Activated CD4-positive, alpha-beta T cell treated with anti-CD3 and anti-CD28 coated beads, Interleukin-2, amount 50 U/mL, for 16 hours (primary cell): ENCODE data around the gene CYB5A.

ENCODE experiments used
- DNase-seq: peaks from one replicate; pipeline ENCODE4 v3.0.0-alpha.2; 2020

Gene CYB5A

DNA sequence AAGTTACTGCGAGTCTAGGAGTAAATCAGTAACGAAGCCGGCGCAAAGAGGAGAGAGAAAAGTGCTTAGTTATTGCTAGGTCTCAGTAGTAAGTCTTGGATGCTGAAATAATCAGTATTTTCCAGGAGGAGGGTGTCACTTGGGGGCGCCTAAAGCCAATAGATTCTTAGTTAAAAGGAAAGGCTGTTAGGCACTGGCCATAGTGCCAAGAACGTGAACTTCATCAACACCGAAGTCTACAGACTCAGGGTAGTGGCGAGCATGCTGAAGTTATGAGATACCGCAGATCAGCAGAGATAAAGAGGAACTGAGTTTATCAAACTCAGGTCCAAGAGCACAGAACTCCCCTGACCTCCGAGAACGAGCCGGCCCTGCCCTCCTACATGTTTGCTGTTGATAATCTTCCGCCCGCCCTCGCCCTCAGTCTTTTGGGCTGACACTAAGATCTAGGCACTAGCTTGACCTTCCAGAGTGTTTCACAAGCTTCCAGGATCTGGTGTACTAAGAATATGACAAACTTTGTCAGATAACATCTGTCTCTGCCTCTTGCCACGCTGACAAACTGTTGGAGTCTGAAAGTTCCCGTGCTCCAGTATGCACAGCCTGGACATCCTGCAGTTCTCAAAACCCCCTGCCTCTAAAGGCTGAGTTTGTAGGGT, 49.2 kb downstream of the CYB5A start:
- DNase-seq: no peak

- no peak for DNase-seq
Measured at GRCh38 chr18:74241970-74242369, 49.8 kb downstream of the CYB5A start.

DNA sequence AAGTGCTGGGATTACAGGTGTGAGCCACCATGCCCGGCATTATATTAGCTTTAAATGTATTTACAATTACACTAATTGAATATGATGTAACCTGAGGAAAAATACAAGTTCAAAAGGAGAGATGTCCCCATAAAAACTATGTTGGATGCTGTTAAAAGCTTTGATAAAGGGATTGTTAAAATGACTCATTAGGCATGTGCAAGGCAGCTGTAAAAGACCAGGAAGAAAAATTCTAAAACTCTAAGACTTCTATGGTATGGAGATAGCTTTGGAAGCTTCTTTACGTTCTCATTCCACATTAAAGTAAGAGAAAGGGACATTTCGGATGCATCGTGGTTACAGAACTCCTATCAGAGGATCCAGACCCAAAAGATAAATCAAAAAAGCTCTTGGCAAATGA, 50.3 kb downstream of the CYB5A start:
- DNase-seq: no peak

GRCh38 chr18:74239567-74239966, 52.2 kb downstream of the CYB5A start:
- no peak for DNase-seq

GRCh38 chr18:74234326-74235171, 57.2 kb downstream of the CYB5A start:
- no peak for DNase-seq

DNA sequence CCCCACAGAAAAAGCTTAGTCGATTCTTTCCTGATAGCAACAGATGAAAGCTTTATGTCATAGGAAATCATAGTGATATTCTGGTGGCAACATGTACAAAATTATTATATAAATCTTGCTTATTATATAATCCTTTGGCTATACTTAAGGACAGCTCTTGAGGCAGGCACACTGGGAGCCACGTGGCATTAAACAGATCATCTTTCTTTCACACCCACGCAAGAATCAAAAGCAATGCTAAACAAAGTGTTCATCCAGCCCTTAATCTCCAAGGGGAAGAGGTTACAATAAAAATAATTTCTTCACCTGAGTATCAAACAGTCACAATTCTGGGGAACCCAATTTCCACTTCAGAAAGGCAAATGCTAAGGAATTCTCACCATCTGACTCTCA, 57.8 kb downstream of the CYB5A start:
- no peak for DNase-seq

DNA sequence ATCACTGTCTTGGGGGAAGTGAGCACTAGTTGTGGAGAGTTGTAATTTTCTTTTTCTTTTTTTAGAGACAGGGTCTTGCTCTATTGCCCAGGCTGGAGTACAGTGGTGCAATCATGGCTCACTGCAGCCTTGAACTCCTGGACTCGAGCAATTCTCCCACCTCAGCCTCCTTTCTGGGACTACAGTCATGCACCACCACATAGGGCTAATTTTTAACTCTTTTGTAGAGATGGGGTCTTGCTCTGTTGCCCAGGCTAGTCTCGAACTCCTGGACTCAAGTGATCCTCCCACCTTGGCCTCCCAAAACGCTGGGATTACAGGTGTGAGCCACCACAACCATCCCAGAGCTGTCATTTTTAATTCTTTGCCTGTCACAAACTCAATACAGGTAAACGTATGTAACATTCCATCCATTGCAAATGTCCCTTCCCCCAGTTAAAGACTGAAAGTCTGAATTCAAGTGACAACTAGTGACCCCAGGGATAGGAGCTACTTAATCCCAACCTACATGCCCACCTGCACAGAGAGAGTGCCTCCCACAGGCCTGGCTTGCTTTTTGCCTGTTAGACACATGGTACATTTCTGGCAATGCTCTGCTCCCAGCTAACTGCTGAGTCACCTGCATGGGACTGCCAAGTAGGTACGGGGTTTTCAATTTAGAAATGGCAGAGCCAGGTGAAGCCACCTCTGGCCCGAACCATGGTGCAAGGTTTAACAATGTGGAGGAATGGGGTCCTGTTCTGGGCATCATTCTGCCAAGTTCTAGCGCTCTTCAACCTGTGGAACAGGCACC, 60.6 kb downstream of the CYB5A start:
- DNase-seq: no peak

- DNase-seq: no peak
Measured at GRCh38 chr18:74229891-74230290, 61.9 kb downstream of the CYB5A start.

GRCh38 chr18:74229005-74229404, 62.8 kb downstream of the CYB5A start:
- DNase-seq: no peak

DNA sequence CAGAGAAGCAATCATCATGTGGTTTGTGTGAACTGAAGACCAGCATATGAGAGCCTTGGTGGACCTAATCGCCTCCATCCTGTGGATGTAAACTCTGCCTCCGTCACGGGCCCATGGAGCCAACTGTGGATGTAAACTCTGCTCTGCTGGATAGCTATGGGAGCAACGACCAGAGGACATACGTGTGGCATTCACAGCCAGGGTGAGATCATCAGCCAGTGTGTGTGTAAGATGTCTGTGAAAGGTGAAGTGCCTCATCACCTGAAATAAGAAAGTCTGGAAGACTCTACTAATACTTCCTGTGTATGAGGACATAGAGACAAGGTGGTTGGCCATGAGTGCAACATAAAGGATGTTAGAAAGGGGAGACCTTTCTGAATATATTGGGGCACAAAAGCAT, 63.5 kb downstream of the CYB5A start:
- DNase-seq: no peak

DNA sequence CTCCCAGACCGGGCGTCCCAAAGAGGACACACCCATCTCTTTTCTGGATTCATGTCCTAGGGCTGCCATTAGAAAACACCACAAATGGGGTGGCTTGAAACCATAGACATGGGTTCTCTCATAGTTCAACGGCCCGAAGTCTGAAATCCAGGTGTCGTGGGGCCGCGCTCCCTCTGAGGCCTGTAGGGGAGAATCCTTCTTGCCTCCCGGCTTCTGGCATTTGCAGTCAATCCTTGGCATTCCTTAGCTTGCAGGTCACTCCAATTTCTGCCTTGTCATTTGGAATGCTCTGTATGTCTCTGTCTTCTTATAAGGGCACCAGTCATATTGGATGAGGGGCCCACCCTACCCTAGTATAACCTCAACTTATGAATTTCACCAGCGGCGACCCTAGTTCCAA, 65.1 kb downstream of the CYB5A start:
- no peak for DNase-seq

DNA sequence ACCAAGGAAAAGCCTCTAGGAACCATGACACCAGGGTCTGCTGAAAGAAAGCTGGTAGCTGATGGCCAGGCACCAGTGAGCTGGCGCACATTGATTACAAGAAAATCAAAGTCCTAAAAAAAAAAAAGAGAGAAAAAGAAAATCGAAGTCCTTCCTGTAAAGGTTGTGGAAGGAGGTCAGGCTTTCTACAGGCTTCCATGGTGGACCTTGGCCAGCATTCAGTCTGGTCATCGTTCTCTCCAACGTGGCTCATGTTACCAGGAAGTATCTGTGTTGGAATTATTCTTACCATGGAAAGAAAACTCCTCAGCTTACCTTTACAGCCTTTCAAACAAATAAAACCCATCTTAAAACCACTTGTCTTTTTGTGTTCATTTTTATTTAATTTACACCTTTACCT, 65.6 kb downstream of the CYB5A start:
- no peak for DNase-seq

DNA sequence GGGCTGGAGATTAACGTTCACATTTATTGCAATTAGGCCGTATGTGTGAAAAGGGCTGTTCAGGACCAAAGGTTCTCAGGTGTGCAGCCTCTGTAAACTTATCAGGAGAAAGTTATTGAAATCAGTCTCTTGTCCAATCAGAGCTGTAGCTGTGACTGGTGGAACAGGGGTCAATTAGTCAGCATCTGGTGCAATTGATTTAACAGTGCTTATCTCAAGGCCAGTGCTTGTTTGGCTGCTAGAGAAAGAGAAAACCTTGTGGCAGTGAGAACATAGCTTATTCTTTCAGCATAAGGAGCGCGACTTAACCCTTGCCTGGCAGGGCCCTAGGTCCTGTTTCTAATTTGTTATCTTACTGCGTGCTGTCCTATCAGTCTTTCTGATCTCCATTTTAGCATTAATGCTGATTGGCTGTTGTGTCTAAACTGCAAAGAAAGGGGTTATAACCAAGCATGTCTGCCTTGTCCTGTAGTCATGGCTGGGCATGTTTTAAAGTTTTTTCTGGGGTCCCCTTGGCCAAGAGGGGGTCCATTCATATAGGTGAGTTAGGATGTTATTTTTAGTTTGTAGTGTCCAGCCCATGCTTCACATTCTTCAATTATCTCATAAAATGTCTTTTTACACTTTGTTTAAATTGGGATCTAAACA, 66.4 kb downstream of the CYB5A start:
- DNase-seq: no peak

DNA sequence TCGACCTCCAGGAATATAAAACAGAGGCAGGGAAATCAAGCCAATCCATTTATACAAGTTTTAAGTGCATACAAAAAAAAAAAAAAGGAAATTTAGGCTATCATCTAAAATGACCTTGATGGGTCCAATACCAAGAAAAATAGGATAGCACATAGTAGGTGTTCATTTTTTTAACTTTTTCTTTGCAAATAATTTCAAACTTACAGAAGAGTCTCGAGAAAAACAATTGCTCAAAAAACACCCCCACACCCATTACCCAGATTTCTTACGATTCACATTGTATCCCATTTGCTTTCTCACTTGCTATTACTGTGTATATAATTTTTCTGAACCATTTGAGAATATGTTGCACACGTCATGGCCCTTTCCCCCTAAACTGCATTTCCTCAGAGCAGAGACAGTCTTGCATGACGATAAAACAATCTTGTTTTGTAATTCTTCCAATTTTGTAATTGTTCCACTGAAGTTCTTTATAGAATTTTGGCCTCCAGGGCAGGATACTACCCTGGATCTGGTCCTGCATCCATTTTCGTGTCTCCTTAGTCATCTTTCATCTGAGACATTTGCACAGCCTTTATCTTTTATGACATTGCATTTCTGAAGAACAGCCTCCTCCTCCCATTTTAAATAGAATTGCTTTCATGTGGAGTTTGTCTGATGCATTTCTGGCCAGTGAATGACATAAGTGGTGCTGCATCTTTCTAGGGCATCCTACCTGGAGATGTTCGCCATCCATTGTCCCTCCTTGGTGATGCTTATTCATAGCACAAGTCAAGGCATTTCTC, 68.9 kb downstream of the CYB5A start:
- DNase-seq: no peak

DNA sequence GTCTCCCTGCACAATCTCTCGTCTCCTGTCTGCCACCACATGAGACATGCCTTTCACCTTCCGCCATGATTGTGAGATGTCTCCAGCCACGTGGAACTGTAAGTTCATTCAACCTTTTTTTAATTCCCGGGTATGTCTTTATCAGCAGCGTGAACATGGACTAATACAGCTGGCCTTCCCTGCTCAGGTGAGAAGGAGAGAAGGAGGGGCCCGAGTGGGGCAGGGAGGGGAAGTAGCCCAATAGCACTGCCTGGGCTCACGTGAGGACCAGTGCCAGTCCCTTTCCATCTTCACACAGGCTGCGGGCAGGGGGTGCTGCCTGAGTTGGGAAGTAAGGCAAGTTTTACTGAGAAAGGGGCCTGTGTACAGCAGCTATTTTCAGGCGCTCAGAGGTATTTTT, 70.7 kb downstream of the CYB5A start:
- no peak for DNase-seq

DNA sequence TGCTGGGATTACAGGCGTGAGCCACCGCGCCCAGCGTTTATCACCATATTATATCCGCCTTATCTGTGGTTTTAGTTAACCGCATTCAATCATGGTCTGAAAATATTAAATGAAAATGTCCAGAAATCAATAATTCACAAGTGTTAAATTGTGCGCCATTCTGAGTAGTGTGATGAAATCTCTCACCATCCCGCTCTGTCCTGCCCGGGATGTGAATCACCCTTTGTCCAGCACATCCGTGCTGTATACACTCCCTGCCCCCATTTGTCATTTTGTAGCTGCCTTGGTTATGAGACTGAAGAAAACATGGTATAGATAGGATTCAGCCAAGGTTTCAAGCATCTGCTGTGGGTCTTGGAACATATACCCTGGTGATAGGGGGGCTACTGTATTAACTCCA, 72.7 kb downstream of the CYB5A start:
- no peak for DNase-seq

DNA sequence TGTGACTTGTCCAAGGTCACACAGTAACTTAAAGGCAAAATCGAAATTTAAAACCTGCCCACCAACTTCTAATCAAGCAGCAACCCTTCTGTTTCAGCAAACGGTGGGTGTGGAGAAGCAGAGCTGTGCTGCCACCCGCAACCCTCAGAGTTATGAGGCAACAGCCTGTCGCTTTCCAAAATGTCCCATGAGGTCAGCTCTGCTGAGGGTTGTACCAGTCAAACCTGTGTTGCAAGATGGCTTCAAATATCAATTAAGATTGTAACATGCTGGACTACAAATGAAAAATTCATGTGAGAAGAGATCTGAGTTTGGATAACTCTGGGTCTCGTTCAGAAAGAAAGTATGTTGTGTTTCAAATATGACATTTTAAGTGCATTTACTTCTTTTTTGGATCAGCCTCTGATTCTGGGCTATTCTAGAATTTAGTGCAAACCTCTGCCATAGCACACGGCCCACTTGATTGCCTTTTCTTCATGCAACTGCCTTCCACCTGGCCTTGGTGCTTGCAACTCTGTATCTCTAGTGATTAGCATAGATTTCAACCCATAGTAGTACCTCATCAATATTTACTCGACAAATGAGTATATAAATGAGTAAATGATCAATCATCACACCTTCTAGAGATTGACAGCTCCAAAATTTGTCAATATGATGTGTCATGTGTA, 74.2 kb downstream of the CYB5A start:
- no peak for DNase-seq

GRCh38 chr18:74216661-74217110, 75.1 kb downstream of the CYB5A start:
- DNase-seq: no peak

GRCh38 chr18:74215863-74216262, 75.9 kb downstream of the CYB5A start:
- DNase-seq: no peak

DNA sequence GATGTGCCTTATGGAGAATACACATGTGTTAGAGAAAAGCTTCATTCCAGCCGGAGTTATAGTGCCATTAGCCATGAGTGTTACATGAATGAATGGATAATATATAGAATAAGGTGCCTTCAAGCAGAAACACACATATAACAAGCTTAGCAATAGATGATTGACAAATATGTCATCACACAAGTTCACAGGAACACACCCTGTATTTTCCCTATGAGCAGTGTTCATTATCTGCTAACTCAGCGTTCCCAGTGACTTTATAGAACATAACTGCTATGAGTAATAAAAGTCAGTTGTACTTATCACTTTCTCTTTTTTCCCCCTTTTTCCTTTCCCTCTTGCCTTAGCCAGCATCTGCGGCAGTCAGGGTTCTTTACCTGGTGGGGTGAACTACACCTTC, 78.3 kb downstream of the CYB5A start:
- no peak for DNase-seq

DNA sequence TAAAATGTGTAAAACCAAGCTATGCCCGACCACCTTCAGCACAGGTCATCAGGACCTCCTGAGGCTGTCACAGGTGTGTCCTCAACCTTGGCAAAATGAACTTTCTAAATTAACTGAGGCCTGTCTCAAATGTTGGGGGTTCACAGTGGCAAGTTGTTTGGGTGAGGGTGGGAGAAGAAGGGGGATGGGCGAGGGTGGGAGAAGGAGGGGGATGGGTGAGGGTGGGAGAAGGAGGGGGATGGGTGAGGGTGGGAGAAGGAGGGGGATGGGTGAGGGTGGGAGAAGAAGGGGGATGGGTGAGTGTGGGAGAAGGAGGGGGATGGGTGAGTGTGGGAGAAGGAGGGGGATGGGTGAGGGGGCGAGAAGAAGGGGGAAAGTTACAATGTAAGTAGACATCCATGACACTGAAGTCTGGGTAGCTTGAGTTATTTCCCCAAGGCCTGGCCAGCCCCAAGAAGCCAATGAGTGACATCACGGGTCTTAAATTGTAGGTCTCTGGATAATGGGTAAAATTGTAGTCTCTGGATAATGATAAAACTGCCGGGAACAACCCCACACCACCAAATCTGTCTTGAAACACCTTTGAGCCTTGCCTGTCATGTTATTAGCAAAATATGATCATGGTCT, 87.1 kb downstream of the CYB5A start:
- no peak for DNase-seq
